Naive thymus-derived CD8-positive, alpha-beta T cell (primary cell): ENCODE measurements around the gene IL17B. TPM values are rescaled to one million over a fixed set of nuclear protein-coding genes. Genes with fewer than 3 reads are reported as not detected.

Experiments used
- ATAC-seq, 2 donors: fragments of 150-1000 bp; cut with Tn5 transposase in 1 of 2; sonication (Bioruptor Pico), chemical (Tn5 transposase) in 1 of 2; 1 replicate in 1 of 2; 2 replicates in 1 of 2; pipeline ENCODE4 v1.10.0; 2021; ENCODE audit warnings: mild to moderate bottlenecking in 2 of 2, moderate library complexity in 2 of 2
- POLR2A ChIA-PET: fragments of 350-600 bp; sonication (Branson Sonifier 250); formaldehyde crosslinking; loops from one replicate; lab custom pipeline; 2021; ENCODE audit warnings: antibody characterized with exemption; lab: Charles Lee
- DNase-seq, 10 donors: peaks; one replicate each; pipeline versions ENCODE4 v3.0.0 to v3.0.0-alpha.2; 2020 to 2022
- H3K27ac Mint-ChIP-seq, 10 donors: one replicate each; pipeline ENCODE4 v1.8.0; 2020 to 2022; ENCODE audit warnings: mild to moderate bottlenecking in 10 of 10, mixed read lengths in 10 of 10, moderate library complexity in 4 of 10, inconsistent platforms in 1 of 10
- H3K27me3 Mint-ChIP-seq, 5 donors: one replicate each; pipeline ENCODE4 v1.8.0; 2021 to 2022; ENCODE audit warnings: mixed read lengths in 5 of 5
- H3K36me3 Mint-ChIP-seq, 3 donors: one replicate each; pipeline ENCODE4 v1.8.0; 2020 to 2022; ENCODE audit warnings: mixed read lengths in 3 of 3, mild to moderate bottlenecking in 2 of 3, inconsistent platforms in 1 of 3
- H3K4me1 Mint-ChIP-seq, 4 donors: one replicate each; pipeline ENCODE4 v1.8.0; 2021 to 2022; ENCODE audit warnings: mixed read lengths in 4 of 4
- H3K4me3 Mint-ChIP-seq, 10 donors: one replicate each; pipeline ENCODE4 v1.8.0; 2020 to 2022; ENCODE audit warnings: mild to moderate bottlenecking in 10 of 10, mixed read lengths in 10 of 10, moderate library complexity in 6 of 10, inconsistent platforms in 1 of 10
- H3K9me3 Mint-ChIP-seq, 9 donors: one replicate each; pipeline ENCODE4 v1.8.0; 2020 to 2022; ENCODE audit warnings: mixed read lengths in 9 of 9, mild to moderate bottlenecking in 3 of 9, inconsistent platforms in 1 of 9, moderate library complexity in 1 of 9
- polyA plus RNA-seq, 3 donors: library from polyadenylated mRNA; unstranded; fragments of 300-500 nt; fragmentation: Illumina TruSeq; gene quantifications; one replicate each; pipeline ENCODE4 v1.2.3, GENCODE V29; 2021
- total RNA-seq, 8 experiments: library from RNA in 2 of 8; stranded (reverse) in 2 of 8; gene quantifications; one replicate each; pipeline ENCODE4 v1.2.3 and lab custom pipeline; 2021 to 2026

Gene IL17B
- total and polyA plus RNA-seq, 5 experiments from 2014 or later = not detected

DNA sequence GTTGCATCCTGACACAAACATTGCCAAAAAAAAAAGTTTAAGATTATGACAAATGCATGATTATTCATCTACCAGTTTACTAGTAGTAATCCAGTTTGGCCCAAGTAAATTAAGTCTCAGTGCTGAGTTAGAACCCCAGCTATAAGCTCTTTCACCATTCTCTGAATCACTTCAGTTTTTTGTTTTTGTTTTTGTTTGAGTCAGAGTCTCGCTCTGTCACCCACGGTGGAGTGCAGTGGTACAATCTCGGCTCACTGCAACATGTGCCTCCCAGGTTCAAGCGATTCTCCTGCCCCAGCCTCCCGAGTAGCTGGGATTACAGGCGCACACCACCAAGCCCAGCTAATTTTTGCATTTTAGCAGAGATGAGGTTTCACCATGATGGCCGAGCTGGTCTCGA, 22.7 kb downstream of the IL17B start:
- H3K4me3 Mint-ChIP-seq = peak overlapping the region in 2 of 10 donors; percentile 16 to 32

DNA sequence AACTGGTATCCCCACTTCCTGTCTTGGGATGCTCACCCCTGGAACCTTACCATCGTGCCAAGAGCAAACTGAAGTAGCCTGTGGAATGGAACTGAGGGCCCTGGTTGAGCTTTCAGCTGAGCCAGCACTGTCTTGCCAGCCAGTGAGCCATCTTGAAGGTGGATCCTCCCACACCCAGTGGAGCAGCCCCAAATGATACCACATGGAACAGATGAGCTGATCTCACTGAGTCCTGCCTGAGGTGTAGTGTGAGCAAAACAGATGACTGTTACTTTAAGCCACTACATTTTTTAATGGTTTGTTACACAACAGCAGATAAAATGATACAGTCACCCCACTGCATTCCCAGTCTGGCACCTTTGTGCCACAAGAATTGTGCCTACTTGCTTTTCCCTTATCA, 23.4 kb downstream of the IL17B start:
- Mint-ChIP-seq H3K9me3 (no peaks in the 10 kb centered on the region), H3K4me3 (no peak overlapping the region), H3K27me3 (no peaks in the 10 kb centered on the region), H3K4me1 (peaks cover 37 to 76% (median 72%) of the 10 kb centered on the region in 4 donors), H3K36me3 (peaks cover 5 to 49% (median 31%) of the 10 kb centered on the region in 3 donors), H3K27ac (peak overlapping the region in 7 of 10 donors; percentile 3 to 83 (median 48))
- ATAC-seq = no peak
- POLR2A ChIA-PET = interaction anchor here (9.1 kb wide), 1 partner anchor 10 kb away, joined by 176 read pairs; the partner anchor contains the start of gene GRPEL2
- DNase-seq = no peak

More for the DNA sequence above, 22.7 kb downstream of the IL17B start:
- H3K36me3 Mint-ChIP-seq = peaks cover 5 to 42% (median 25%) of the 10 kb centered on the region in 3 donors
- no peak for ATAC-seq
- peaks cover 38 to 76% (median 74%) of the 10 kb centered on the region in 4 donors for H3K4me1 Mint-ChIP-seq
- POLR2A ChIA-PET = interaction anchor here (9.1 kb wide), 1 partner anchor 11 kb away, joined by 176 read pairs; the partner anchor contains the start of gene GRPEL2
- no peak for DNase-seq
- H3K9me3 Mint-ChIP-seq = no peaks in the 10 kb centered on the region
- peak overlapping the region in 4 of 10 donors; percentile 32 to 83 (median 66) for H3K27ac Mint-ChIP-seq
- no peaks in the 10 kb centered on the region for H3K27me3 Mint-ChIP-seq

DNA sequence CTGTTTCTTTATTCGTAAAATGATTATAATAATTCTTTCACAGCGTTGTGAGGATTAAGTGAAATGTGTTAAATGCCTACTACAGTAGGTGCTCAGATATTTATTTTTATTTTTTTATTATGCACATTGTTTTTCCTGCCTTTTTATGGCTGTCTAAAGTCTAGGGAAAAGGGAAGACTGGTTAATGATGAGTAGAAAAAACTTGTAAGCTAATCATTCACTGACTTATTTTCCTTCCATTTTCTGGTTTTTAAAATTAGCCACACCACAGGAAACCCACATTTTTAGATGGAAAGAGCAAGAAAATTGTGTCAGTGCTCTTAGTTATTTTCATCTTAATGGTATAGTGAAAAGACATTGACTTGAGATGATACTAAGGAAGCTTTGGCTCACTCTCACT, 25.2 kb downstream of the IL17B start:
- H3K27me3 Mint-ChIP-seq = no peaks in the 10 kb centered on the region
- peaks cover 28 to 76% (median 71%) of the 10 kb centered on the region in 4 donors for H3K4me1 Mint-ChIP-seq
- ATAC-seq = no peak
- peaks cover 10 to 66% (median 48%) of the 10 kb centered on the region in 3 donors for H3K36me3 Mint-ChIP-seq
- no peaks in the 10 kb centered on the region for H3K9me3 Mint-ChIP-seq
- H3K4me3 Mint-ChIP-seq = no peak overlapping the region
- DNase-seq = no peak
- POLR2A ChIA-PET = interaction anchor here (0.9 to 9.1 kb wide), 3 partner anchors 8 to 20 kb away, joined by 3 to 176 read pairs (median 7); partner anchors contain the start of gene GRPEL2
- peak overlapping the region in 6 of 10 donors; percentile 49 to 85 (median 71) for H3K27ac Mint-ChIP-seq

DNA sequence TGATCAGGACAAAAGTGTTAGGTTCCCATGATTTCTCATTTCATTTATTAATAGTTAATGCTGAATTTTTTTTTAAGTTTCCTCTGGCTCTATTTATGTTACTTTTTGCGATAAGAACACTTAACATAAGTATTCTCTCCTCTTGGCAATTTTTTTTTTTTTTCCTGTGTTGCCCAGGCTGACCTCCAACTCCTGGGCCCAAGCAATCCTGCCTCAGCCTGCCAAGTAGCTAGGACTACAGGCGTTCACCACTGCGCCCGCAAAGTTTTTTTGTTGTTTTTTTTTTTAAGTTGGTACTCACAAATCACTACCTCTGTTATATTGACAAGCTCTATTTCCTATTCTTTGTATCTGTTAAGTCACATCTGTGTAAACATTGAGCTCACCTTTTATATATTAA, 26.9 kb downstream of the IL17B start:
- peak overlapping the region in 1 of 10 donors; percentile 28 for H3K4me3 Mint-ChIP-seq
- peaks cover 0 to 2% (median 0%) of the 10 kb centered on the region in 9 donors for H3K9me3 Mint-ChIP-seq
- POLR2A ChIA-PET = no interaction called here
- H3K27ac Mint-ChIP-seq = peak overlapping the region in 4 of 10 donors; percentile 39 to 78 (median 61)
- peaks cover 27 to 80% (median 74%) of the 10 kb centered on the region in 4 donors for H3K4me1 Mint-ChIP-seq
- DNase-seq (no peak), ATAC-seq (no peak)
- H3K27me3 Mint-ChIP-seq = no peaks in the 10 kb centered on the region
- peaks cover 17 to 79% (median 56%) of the 10 kb centered on the region in 3 donors for H3K36me3 Mint-ChIP-seq

DNA sequence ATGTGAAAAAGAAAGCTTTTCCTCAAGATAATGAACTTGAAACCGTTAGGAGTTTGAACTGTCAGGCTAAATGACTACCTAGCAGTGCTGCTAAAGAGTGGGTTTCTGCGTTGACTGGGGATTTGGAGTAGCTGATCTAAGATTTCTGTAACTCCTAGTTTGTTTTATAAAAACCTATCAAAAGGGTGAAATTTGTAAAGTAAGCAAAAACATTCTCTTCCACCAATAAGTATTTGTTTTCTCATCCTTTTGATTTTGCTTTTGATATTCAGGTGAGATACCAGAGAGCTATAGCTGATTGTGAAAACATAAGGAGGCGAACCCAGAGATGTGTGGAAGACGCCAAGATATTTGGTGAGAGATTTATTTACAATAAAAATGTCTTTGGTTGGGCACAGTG, 29.7 kb downstream of the IL17B start:
- H3K36me3 Mint-ChIP-seq = peaks cover 11 to 68% (median 51%) of the 10 kb centered on the region in 3 donors
- H3K27ac Mint-ChIP-seq = peak overlapping the region; percentile 88 to 98 (median 93)
- DNase-seq (no peak), ATAC-seq (no peak)
- no peaks in the 10 kb centered on the region for H3K27me3 Mint-ChIP-seq
- peak overlapping the region in 9 of 10 donors; percentile 64 to 98 (median 81) for H3K4me3 Mint-ChIP-seq
- peaks cover 0 to 2% (median 0%) of the 10 kb centered on the region in 9 donors for H3K9me3 Mint-ChIP-seq
- POLR2A ChIA-PET = interaction anchor here (0.6 to 9.4 kb wide), 4 partner anchors 8 to 32 kb away, joined by 3 to 176 read pairs (median 20); partner anchors contain the start of gene PCYOX1L
- H3K4me1 Mint-ChIP-seq = peaks cover 33 to 88% (median 78%) of the 10 kb centered on the region in 4 donors

DNA sequence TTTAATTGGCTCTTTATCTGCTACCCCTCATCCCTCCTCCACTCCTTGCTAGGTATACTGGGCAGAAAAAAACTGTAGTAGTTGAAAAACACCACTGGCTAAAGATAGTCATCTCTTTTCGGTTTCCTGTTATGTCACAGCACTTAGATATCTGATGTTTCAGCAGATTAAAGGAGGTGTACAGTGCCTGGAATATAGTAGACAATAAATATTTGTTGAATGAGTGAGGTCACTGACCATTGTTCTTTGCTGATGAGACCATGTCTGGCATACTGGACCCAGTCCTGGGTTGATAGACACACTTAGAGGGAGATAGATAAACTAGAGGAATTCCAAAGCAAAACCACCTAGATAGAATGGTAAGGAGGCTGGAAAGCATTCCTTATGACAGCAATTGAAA, 30.6 kb downstream of the IL17B start:
- POLR2A ChIA-PET = interaction anchor here (1.1 to 9.4 kb wide), 3 partner anchors 9 to 19 kb away, joined by 3 to 176 read pairs (median 35); partner anchors contain the start of gene PCYOX1L
- H3K4me1 Mint-ChIP-seq = peaks cover 38 to 91% (median 80%) of the 10 kb centered on the region in 4 donors
- H3K36me3 Mint-ChIP-seq = peaks cover 11 to 61% (median 48%) of the 10 kb centered on the region in 3 donors
- peaks cover 0 to 2% (median 0%) of the 10 kb centered on the region in 9 donors for H3K9me3 Mint-ChIP-seq
- H3K4me3 Mint-ChIP-seq = peak overlapping the region; percentile 64 to 98 (median 82)
- peak in 4 of 10 donors; percentile 27 to 64 (median 53) for DNase-seq
- H3K27me3 Mint-ChIP-seq = no peaks in the 10 kb centered on the region
- peak; percentile 53 to 64 for ATAC-seq
- peak overlapping the region; percentile 88 to 98 (median 93) for H3K27ac Mint-ChIP-seq

DNA sequence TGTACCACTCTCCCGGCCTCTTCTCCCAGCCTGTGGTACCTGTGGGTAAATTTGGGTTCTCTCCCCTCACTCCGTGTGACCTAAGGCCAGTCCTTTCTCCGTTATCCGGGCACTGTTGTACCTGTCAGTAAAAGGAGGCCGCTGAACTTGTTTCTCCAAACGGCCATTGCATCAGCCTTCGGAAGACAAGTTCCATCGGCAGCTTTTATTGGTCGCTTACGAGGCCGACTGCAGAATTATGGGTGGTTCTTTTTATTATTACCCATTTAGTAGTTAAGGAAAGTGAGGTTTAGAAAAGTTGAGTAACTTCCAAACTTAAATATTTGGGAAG, 33.2 kb downstream of the IL17B start:
- Mint-ChIP-seq H3K27ac (peak overlapping the region; percentile 86 to 99 (median 95)), H3K4me1 (peaks cover 37 to 69% (median 66%) of the 10 kb centered on the region in 4 donors), H3K4me3 (peak overlapping the region; percentile 85 to 98 (median 96)), H3K36me3 (peaks cover 11 to 36% (median 27%) of the 10 kb centered on the region in 3 donors), H3K9me3 (peaks cover 0 to 2% (median 0%) of the 10 kb centered on the region in 9 donors), H3K27me3 (no peaks in the 10 kb centered on the region)
- ATAC-seq = peak in 1 of 2 donors; percentile 3
- POLR2A ChIA-PET = interaction anchor here (0.6 to 9.4 kb wide), 9 partner anchors 8 to 1868 kb away, joined by 3 to 176 read pairs (median 5); partner anchors contain the start of genes CSNK1A1 and PCYOX1L
- no peak for DNase-seq

DNA sequence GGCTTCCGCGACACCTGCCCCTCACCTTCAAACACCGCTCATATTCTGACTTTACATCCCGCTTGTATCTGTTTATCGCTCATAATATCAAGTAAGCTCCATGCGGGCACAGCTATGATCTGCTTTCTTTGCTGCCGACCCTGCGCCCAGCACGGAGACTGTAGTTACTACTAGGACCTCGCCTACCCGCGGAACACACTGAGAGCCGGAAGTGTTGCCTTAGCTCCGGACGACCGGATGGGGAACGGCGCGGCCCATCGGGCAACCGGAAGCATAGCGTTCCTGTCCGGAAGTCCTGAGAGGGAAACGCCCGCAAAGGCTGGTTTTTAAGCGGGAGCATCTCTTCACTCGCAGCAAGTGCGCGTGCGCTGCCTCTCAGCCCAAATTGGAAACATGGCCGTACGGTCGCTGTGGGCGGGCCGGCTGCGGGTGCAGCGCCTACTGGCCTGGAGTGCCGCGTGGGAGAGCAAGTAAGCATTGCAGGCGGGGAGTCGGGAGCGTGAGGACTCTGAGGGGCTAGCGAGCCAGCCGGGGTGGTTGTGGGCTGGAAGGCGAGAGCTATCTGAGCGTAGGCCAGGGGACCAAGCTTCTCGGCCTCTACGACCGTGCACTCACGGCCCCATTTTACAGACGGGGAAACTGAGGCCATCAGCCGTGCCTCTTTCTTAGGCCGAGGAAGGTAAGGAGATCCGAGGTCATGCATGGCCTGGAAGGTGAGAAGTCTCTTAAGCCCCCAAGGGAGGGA, 33.8 kb downstream of the IL17B start, which contains the start of gene GRPEL2:
GRPEL2 (plus strand) TSS at position 353 of the 745 bp plus-strand sequence; CDS start at position 394, 41 bp downstream.
- H3K9me3 Mint-ChIP-seq = peaks cover 0 to 2% (median 0%) of the 10 kb centered on the region in 9 donors
- peak within 1 kb of the TSS; percentile 85 to 98 (median 96) for H3K4me3 Mint-ChIP-seq
- peak; percentile 69 to 74 for ATAC-seq
- peaks cover 11 to 31% (median 21%) of the 10 kb centered on the region in 3 donors for H3K36me3 Mint-ChIP-seq
- peaks cover 34 to 64% (median 61%) of the 10 kb centered on the region in 4 donors for H3K4me1 Mint-ChIP-seq
- H3K27ac Mint-ChIP-seq = peak within 1 kb of the TSS; percentile 86 to 99 (median 95)
- no peaks in the 10 kb centered on the region for H3K27me3 Mint-ChIP-seq
- DNase-seq = peak; percentile 67 to 93 (median 80)
- POLR2A ChIA-PET = interaction anchor here (0.8 to 9.4 kb wide), 16 partner anchors 12 to 1869 kb away, joined by 3 to 176 read pairs (median 4); partner anchors contain the start of genes CSNK1A1, HMGXB3, IL17B and PCYOX1L

DNA sequence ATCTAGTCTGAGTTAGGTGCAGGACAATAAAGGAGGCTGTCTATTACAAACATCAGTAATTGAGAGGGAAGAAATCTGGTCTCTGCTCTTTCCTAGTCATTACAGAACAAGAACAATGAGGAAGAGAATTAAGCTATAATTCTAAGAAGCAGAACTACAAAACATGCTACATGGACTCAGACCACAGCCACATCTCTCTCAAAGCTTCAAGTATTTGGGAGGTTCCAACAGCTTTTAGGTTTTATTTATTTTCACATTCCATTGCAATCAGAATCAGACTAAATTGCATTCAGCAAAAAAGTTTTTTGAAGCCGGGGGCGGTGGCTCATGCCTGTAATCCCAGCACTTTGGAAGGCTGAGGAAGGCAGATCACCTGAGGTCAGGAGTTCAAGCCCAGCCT, 34.9 kb downstream of the IL17B start:
- peaks cover 31 to 54% (median 49%) of the 10 kb centered on the region in 4 donors for H3K4me1 Mint-ChIP-seq

DNA sequence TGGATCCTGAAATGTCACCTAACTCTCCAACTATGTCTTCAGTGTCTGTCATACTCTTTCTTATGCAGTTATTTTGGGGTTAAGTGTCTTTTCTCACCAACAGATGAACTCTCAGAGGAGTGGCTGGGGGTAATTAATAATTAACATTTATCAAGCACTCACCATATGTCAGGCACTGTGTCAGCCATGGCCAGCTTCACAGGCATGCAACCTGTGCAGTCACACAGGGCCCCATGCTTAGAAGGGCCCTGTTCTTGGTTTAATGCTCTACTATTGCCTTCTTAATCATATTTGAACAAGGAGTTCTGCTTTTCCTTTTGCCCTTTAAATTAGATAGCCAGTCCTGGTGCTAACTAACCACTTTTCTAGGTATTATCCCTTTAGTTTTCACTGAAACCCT, 37.2 kb downstream of the IL17B start:
- H3K27me3 Mint-ChIP-seq = peaks cover 0 to 3% (median 0%) of the 10 kb centered on the region in 5 donors
- POLR2A ChIA-PET = interaction anchor here (9.4 kb wide), 1 partner anchor 15 kb away, joined by 176 read pairs; the partner anchor contains the start of gene PCYOX1L
- ATAC-seq (no peak), DNase-seq (no peak)
- no peak overlapping the region for H3K4me3 Mint-ChIP-seq
- peaks cover 23 to 31% (median 27%) of the 10 kb centered on the region in 4 donors for H3K4me1 Mint-ChIP-seq
- H3K27ac Mint-ChIP-seq = peak overlapping the region in 3 of 10 donors; percentile 37 to 52 (median 42)
- no peaks in the 10 kb centered on the region for H3K36me3 Mint-ChIP-seq
- no peaks in the 10 kb centered on the region for H3K9me3 Mint-ChIP-seq

More for the DNA sequence above, 34.9 kb downstream of the IL17B start:
- ATAC-seq (peak in 1 of 2 donors; percentile 18), DNase-seq (peak in 1 of 10 donors; percentile 21)
- Mint-ChIP-seq H3K27ac (peak overlapping the region; percentile 86 to 99 (median 95)), H3K9me3 (peaks cover 0 to 2% (median 0%) of the 10 kb centered on the region in 9 donors), H3K27me3 (no peaks in the 10 kb centered on the region), H3K4me3 (peak overlapping the region; percentile 2 to 96 (median 50)), H3K36me3 (peaks cover 6 to 19% (median 10%) of the 10 kb centered on the region in 3 donors)
- POLR2A ChIA-PET = interaction anchor here (1.0 to 9.4 kb wide), 9 partner anchors 9 to 657 kb away, joined by 3 to 176 read pairs (median 5); partner anchors contain the start of genes CSNK1A1, HMGXB3, IL17B and PCYOX1L

DNA sequence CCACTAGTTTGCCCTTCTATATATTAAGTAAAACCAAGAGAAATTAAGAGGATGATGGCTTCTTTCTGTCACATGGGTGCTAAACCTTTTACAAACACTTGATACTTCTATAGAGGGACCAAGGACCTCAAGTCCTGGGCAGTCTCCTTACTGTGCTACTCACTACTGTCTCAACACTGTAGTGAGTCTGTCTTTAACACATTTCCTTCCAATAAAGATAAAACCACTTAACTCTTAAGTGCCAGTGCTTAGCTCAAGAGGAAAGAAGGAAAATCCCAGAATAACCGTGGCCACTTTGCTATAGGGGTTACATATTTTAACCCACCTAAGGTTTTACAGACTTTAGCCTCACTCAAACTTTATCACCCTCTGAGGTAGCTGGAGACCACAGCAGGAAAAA, 38.2 kb downstream of the IL17B start:
- no peaks in the 10 kb centered on the region for H3K9me3 Mint-ChIP-seq
- peaks cover 0 to 3% (median 0%) of the 10 kb centered on the region in 5 donors for H3K27me3 Mint-ChIP-seq
- no peak for DNase-seq

More for the DNA sequence above, 38.2 kb downstream of the IL17B start:
- ATAC-seq = no peak
- no peaks in the 10 kb centered on the region for H3K36me3 Mint-ChIP-seq
- H3K4me3 Mint-ChIP-seq = no peak overlapping the region
- no peak overlapping the region for H3K27ac Mint-ChIP-seq
- H3K4me1 Mint-ChIP-seq = peaks cover 20 to 26% (median 21%) of the 10 kb centered on the region in 4 donors
- POLR2A ChIA-PET = interaction anchor here (9.4 kb wide), 1 partner anchor 16 kb away, joined by 176 read pairs; the partner anchor contains the start of gene PCYOX1L
